HG02885 (cell line): ENCODE results near the gene NUDT19.

Experiments used
- ATAC-seq: cut with Tn5 transposase; IDR thresholded peaks from one replicate; pipeline ENCODE4 v1.9.1; 2021; ENCODE audit warnings: mild to moderate bottlenecking; ENCODE audit not compliant: unreplicated experiment, poor library complexity

Gene NUDT19

GRCh38 chr19:32751066-32751465, 59.4 kb downstream of the NUDT19 start:
- ATAC-seq: no peak

- ATAC-seq: no peak
Observed at GRCh38 chr19:32757189-32757588, 65.6 kb downstream of the NUDT19 start.
